B cell (primary cell): ENCODE results near the gene BNC2.

ENCODE experiments used
- EZH2 ChIP-seq: IDR thresholded peaks from 2 replicates; pipeline ENCODE4 v1.6.1; 2012; ENCODE audit warnings: borderline replicate concordance, low read depth, mild to moderate bottlenecking, moderate library complexity, low read length; ENCODE audit not compliant: insufficient read depth, poor library complexity, severe bottlenecking
- TF ChIP-seq, protein P1 (sequence below): fragments of 200-600 bp; IDR thresholded peaks from one replicate; pipeline ENCODE4 v1.8.0; 2022; ENCODE audit warnings: antibody characterized with exemption, mild to moderate bottlenecking

DNA sequence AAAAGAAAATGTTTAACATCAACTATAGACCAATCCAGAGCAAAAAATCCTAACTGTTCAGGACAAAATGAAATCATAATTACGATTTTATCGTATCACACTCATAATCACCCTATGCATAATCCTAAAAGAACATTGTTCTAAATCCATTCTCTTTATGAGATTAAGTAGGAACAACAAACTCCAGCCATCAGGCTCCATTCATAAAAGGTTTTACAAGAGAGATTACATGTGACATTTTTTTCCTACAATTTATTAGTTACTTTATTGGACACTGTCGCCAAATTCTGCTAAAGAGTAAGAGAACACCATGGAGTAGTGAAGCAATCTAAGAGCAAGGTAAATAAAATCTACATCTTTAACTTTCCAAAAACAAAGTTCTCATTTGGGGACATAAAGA, 198.0 kb downstream of the BNC2 start:
- TF ChIP-seq, protein P1, sequence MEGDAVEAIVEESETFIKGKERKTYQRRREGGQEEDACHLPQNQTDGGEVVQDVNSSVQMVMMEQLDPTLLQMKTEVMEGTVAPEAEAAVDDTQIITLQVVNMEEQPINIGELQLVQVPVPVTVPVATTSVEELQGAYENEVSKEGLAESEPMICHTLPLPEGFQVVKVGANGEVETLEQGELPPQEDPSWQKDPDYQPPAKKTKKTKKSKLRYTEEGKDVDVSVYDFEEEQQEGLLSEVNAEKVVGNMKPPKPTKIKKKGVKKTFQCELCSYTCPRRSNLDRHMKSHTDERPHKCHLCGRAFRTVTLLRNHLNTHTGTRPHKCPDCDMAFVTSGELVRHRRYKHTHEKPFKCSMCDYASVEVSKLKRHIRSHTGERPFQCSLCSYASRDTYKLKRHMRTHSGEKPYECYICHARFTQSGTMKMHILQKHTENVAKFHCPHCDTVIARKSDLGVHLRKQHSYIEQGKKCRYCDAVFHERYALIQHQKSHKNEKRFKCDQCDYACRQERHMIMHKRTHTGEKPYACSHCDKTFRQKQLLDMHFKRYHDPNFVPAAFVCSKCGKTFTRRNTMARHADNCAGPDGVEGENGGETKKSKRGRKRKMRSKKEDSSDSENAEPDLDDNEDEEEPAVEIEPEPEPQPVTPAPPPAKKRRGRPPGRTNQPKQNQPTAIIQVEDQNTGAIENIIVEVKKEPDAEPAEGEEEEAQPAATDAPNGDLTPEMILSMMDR, result no peak
- TF ChIP-seq EZH2, result no peak
